ENCODE measurements around the gene ITPRID2. TPM values are rescaled to one million over a fixed set of nuclear protein-coding genes. Genes with fewer than 3 reads are reported as not detected.

ITPRID2 gene
- total and polyA plus RNA-seq, 2 donors (not counting 1 experiment from before 2014, with no cell fraction given), result 8.9 to 47.6 TPM

DNA sequence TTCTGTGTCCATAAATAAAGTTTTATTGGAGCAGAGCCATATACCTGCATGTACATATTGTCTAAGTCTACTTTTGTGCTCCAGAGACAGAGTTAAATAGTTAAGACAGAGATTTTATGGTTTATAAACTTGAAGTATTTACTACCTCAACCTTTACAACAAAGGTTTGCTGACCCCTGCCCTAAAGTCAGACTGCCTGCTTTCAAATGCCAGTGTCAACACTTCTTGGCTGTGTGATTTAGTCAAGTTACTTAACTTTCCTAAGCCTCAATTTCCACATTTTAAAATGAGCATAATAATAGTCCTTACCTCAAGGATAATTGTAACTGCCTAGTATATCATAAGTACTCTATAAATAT is 44.4 kb upstream of the ITPRID2 start:
- H3K79me2 ChIP-seq (ENCODE audit: control insufficient read depth, insufficient read depth, low read length), result no peaks in the 10 kb centered on the region

DNA sequence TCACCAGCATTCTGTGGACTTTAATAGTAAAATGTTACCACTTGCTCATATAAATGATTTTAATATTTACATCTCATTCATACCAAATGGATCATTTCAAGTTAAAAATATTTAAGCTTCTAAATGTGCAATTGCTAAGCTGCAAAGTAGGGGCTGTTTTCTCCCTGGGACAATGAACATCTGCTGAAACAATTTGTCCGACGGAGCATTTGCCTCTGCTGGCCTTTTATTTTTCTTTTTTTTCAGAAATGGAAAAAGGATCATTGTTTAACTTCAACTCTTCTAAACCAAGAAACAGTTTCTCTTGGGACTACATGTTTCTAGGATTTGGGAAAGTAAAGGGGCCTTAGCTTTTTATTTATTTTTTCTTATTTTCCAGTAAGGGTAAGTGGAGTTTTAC is 43.8 kb upstream of the ITPRID2 start:
- H3K9me3 Mint-ChIP-seq (ENCODE audit: insufficient read depth), result no peaks in the 10 kb centered on the region
- POLR2A ChIA-PET, result no interaction called here
- H3K36me3 ChIP-seq (replicated peaks in 1 of 2; ENCODE audit: control extremely low read depth in 1 of 2, control insufficient read depth in 1 of 2, extremely low read depth in 1 of 2, insufficient read depth in 2 of 2, low read length in 1 of 2), result no peaks in the 10 kb centered on the region
- DNase-seq (no peak), ATAC-seq (ENCODE audit: low read depth) (no peak)
- WGBS (ENCODE audit: insufficient coverage), result no CpG with 5 or more reads among the region's 2 CpGs
- peaks cover 4% of the 10 kb centered on the region for H3K27me3 Mint-ChIP-seq
- peaks cover 0 to 12% of the 10 kb centered on the region in 2 donors for H3K4me1 ChIP-seq (ENCODE audit: control insufficient read depth in 2 of 2, insufficient read depth in 2 of 2, low read length in 2 of 2)
- H3K9me3 ChIP-seq (ENCODE audit: control extremely low read depth in 1 of 3, control insufficient read depth in 2 of 3, insufficient read depth in 1 of 3, low read length in 2 of 3), result no peaks in the 10 kb centered on the region
- intact Hi-C loops (cut with micrococcal nuclease), result no loop called here
- H3K9ac ChIP-seq (ENCODE audit: low read length), result no peak overlapping the region
- no peak overlapping the region for H3K27ac ChIP-seq (ENCODE audit: low read length in 2 of 2)
- no peaks in the 10 kb centered on the region for H3K79me2 ChIP-seq (ENCODE audit: control insufficient read depth, insufficient read depth, low read length)
- no peak overlapping the region for H3K4me3 Mint-ChIP-seq
- no peak overlapping the region for H2AFZ ChIP-seq (ENCODE audit: insufficient read depth, low read depth, low read length, poor library complexity, severe bottlenecking)
- no peaks in the 10 kb centered on the region for H4K20me1 ChIP-seq (ENCODE audit: control insufficient read depth, insufficient read depth, low read length, poor library complexity, severe bottlenecking)
- no peak overlapping the region for H3K27ac Mint-ChIP-seq
- CTCF ChIA-PET, result no interaction called here
- TF ChIP-seq EZH2 (IDR thresholded peaks at IDR 0.05; ENCODE audit: borderline replicate concordance, insufficient read depth, low read depth, low read length, poor library complexity, severe bottlenecking) (no peak), CTCF (IDR thresholded peaks at IDR 0.05) (no peak)
- H3K4me2 ChIP-seq (replicated peaks; ENCODE audit: low read depth, low read length, poor library complexity, severe bottlenecking), result no peak overlapping the region
- H3K27me3 ChIP-seq (replicated peaks in 1 of 4; ENCODE audit: control extremely low read depth in 1 of 4, control insufficient read depth in 3 of 4, insufficient read depth in 4 of 4, low read length in 3 of 4), result peaks cover 0 to 3% (median 0%) of the 10 kb centered on the region in 4 experiments
- peaks cover 9% of the 10 kb centered on the region for H3K4me1 Mint-ChIP-seq
- H3K4me3 ChIP-seq (ENCODE audit: control extremely low read depth in 1 of 5, extremely low read depth in 1 of 5, insufficient read depth in 1 of 5, low read depth in 2 of 5, low read length in 4 of 5), result no peak overlapping the region

More for the DNA sequence above, 44.4 kb upstream of the ITPRID2 start:
- intact Hi-C loops (cut with micrococcal nuclease), result no loop called here
- Histone ChIP-seq H3K4me3 (ENCODE audit: control extremely low read depth in 1 of 5, extremely low read depth in 1 of 5, insufficient read depth in 1 of 5, low read depth in 2 of 5, low read length in 4 of 5) (no peak overlapping the region), H3K9ac (ENCODE audit: low read length) (no peak overlapping the region), H3K4me1 (ENCODE audit: control insufficient read depth in 2 of 2, insufficient read depth in 2 of 2, low read length in 2 of 2) (peaks cover 0 to 12% of the 10 kb centered on the region in 2 donors), H3K4me2 (replicated peaks; ENCODE audit: low read depth, low read length, poor library complexity, severe bottlenecking) (no peak overlapping the region), H2AFZ (ENCODE audit: insufficient read depth, low read depth, low read length, poor library complexity, severe bottlenecking) (no peak overlapping the region), H3K27me3 (replicated peaks in 1 of 4; ENCODE audit: control extremely low read depth in 1 of 4, control insufficient read depth in 3 of 4, insufficient read depth in 4 of 4, low read length in 3 of 4) (peaks cover 0 to 3% (median 0%) of the 10 kb centered on the region in 4 experiments), H3K9me3 (ENCODE audit: control extremely low read depth in 1 of 3, control insufficient read depth in 2 of 3, insufficient read depth in 1 of 3, low read length in 2 of 3) (no peaks in the 10 kb centered on the region), H3K36me3 (replicated peaks in 1 of 2; ENCODE audit: control extremely low read depth in 1 of 2, control insufficient read depth in 1 of 2, extremely low read depth in 1 of 2, insufficient read depth in 2 of 2, low read length in 1 of 2) (no peaks in the 10 kb centered on the region), H4K20me1 (ENCODE audit: control insufficient read depth, insufficient read depth, low read length, poor library complexity, severe bottlenecking) (no peaks in the 10 kb centered on the region), H3K27ac (ENCODE audit: low read length in 2 of 2) (no peak overlapping the region)
- Mint-ChIP-seq H3K4me1 (peaks cover 9% of the 10 kb centered on the region), H3K27ac (no peak overlapping the region), H3K9me3 (ENCODE audit: insufficient read depth) (no peaks in the 10 kb centered on the region), H3K27me3 (peaks cover 4% of the 10 kb centered on the region), H3K4me3 (no peak overlapping the region)
- POLR2A ChIA-PET, result no interaction called here
- ATAC-seq (ENCODE audit: low read depth), result no peak
- no peak for TF ChIP-seq EZH2 (IDR thresholded peaks at IDR 0.05; ENCODE audit: borderline replicate concordance, insufficient read depth, low read depth, low read length, poor library complexity, severe bottlenecking)
- no peak for TF ChIP-seq CTCF (IDR thresholded peaks at IDR 0.05)
- CTCF ChIA-PET, result no interaction called here
- no peak for DNase-seq
